PFSK-1 (cell line): Measurements from ENCODE around the gene CLN5.

ENCODE experiments used
- FOXP2 ChIP-seq: optimal IDR thresholded peaks from 2 replicates; pipeline ENCODE3; 2011; ENCODE audit warnings: borderline replicate concordance, control low read depth, inconsistent platforms; ENCODE audit not compliant: insufficient read depth; ENCODE audit errors: extremely low read length, extremely low read depth
- POLR2AphosphoS5 ChIP-seq: IDR thresholded peaks from 2 replicates; pipeline ENCODE4 v1.6.1; 2012; ENCODE audit warnings: low read depth, mild to moderate bottlenecking, control low read depth, low read length, moderate library complexity
- SIN3A ChIP-seq: IDR thresholded peaks from 2 replicates; pipeline ENCODE4 v1.6.1; 2012; ENCODE audit warnings: mild to moderate bottlenecking, low read length, moderate library complexity, borderline replicate concordance; ENCODE audit not compliant: insufficient read depth
- TAF1 ChIP-seq: IDR thresholded peaks from 2 replicates; pipeline ENCODE4 v1.6.1; 2012; ENCODE audit warnings: low read length, control low read depth, borderline replicate concordance; ENCODE audit not compliant: insufficient read depth

DNA sequence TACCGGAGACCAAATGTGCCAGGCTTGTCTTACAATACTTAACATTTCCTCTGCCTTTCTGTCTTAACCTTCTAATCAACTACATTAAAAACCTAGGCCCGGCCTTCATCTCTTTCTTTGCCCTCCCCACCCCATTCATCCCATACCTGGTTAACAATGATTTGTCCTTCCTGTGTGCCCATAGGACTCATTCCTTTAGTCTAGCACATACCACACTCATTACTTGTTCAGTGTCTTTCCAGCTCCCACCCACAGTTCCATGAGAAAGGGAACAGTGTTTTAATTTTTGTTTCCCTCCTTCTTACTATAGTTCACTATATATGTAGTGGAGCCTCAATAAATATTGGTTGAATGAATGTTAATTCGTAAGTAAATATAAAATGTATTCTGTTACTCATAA is 2.4 kb downstream of the CLN5 start:
- TF ChIP-seq TAF1 (no peak), SIN3A (no peak), POLR2AphosphoS5 (no peak), FOXP2 (no peak)
